Loucy (cell line): ENCODE data around the gene EMC6.

ENCODE experiments used
- H2AFZ ChIP-seq: fragments of 200-600 bp; sonication (generic); 2 replicates; pipeline ENCODE4 v1.6.0; 2016; ENCODE audit warnings: antibody characterized with exemption, mild to moderate bottlenecking, low read length, moderate library complexity
- H3F3A ChIP-seq: fragments of 200-600 bp; 2 replicates; pipeline ENCODE4 v1.6.0; 2016; ENCODE audit warnings: antibody characterized with exemption, low read depth, mild to moderate bottlenecking
- H3K27me3 ChIP-seq: fragments of 200-600 bp; sonication (generic); 2 replicates; pipeline ENCODE4 v1.6.1; 2014; ENCODE audit warnings: low read length, mild to moderate bottlenecking; ENCODE audit not compliant: insufficient read depth, poor library complexity, severe bottlenecking
- H3K36me3 ChIP-seq: fragments of 200-600 bp; sonication (generic); 2 replicates; pipeline ENCODE4 v1.6.1; 2016; ENCODE audit warnings: low read length; ENCODE audit not compliant: insufficient read depth
- H3K4me1 ChIP-seq: fragments of 200-600 bp; sonication (generic); 2 replicates; pipeline ENCODE4 v1.5.1; 2014; ENCODE audit warnings: low read length, mild to moderate bottlenecking; ENCODE audit not compliant: insufficient read depth, poor library complexity, severe bottlenecking
- H3K4me2 ChIP-seq: fragments of 200-600 bp; sonication (generic); 2 replicates; pipeline ENCODE4 v1.6.0; 2014; ENCODE audit warnings: antibody characterized with exemption, low read length, low read depth, mild to moderate bottlenecking; ENCODE audit not compliant: poor library complexity, severe bottlenecking
- H3K4me3 ChIP-seq: fragments of 200-600 bp; sonication (generic); 2 replicates; pipeline ENCODE4 v1.5.1; 2014; ENCODE audit warnings: low read length, mild to moderate bottlenecking, mixed read lengths; ENCODE audit not compliant: poor library complexity, severe bottlenecking
- H3K79me2 ChIP-seq: fragments of 200-600 bp; sonication (generic); 2 replicates; pipeline ENCODE4 v1.6.1; 2014; ENCODE audit warnings: low read length; ENCODE audit not compliant: insufficient read depth
- H3K9ac ChIP-seq: fragments of 200-600 bp; sonication (generic); 2 replicates; pipeline ENCODE4 v1.6.0; 2014; ENCODE audit warnings: mild to moderate bottlenecking, low read depth, low read length, moderate library complexity; ENCODE audit not compliant: poor library complexity, severe bottlenecking
- H3K9me2 ChIP-seq: fragments of 200-600 bp; sonication (generic); replicated peaks from 2 replicates; pipeline ENCODE4 v1.6.1; 2016; ENCODE audit warnings: low read depth, low read length, mixed read lengths
- H3K9me3 ChIP-seq: fragments of 200-600 bp; sonication (generic); 2 replicates; pipeline ENCODE4 v1.6.1; 2014; ENCODE audit warnings: mild to moderate bottlenecking, antibody characterized with exemption, low read length, low read depth; ENCODE audit not compliant: insufficient read depth
- H4K20me1 ChIP-seq: fragments of 200-600 bp; sonication (generic); 2 replicates; pipeline ENCODE4 v1.6.0; 2014; ENCODE audit warnings: antibody characterized with exemption, low read length, mild to moderate bottlenecking; ENCODE audit not compliant: insufficient read depth, poor library complexity, severe bottlenecking
- CTCF ChIP-seq: fragments of 200-600 bp; sonication (generic); conservative IDR thresholded peaks from 2 replicates; pipeline ENCODE4 v1.5.1; 2014; ENCODE audit warnings: mild to moderate bottlenecking, antibody characterized with exemption, low read length
- EZH2phosphoT487 ChIP-seq: fragments of 200-600 bp; IDR thresholded peaks from 2 replicates; pipeline ENCODE4 v1.6.1; 2018; ENCODE audit warnings: antibody characterized with exemption, mild to moderate bottlenecking, moderate library complexity, borderline replicate concordance

The EMC6 gene

DNA sequence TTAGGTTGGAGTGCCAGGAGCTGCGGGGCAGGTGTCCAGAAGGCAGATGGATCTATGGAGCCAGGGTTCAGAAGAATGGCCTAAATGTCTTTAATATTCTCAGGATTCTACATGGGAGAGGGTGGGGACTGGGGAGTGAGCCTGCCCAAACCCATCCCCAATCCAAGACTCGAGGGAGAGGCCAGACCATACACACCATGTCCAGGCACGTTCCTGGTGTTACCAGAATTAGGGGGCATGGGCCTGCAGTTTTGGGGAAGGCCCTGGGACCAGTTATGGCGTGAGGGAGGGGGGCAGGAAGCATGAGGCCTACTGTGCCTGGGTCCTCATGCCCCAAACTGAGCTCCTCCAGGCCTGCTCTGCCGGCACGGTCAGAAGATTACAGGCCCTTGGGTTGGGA lies 2.1 kb upstream of the EMC6 start:
- Histone ChIP-seq H3K79me2 (peaks cover 25% of the 10 kb centered on the region), H3K4me3 (no peak overlapping the region), H3K4me2 (no peak overlapping the region), H3K36me3 (no peaks in the 10 kb centered on the region), H3F3A (no peaks in the 10 kb centered on the region), H3K9ac (no peak overlapping the region), H2AFZ (no peak overlapping the region), H3K9me3 (no peaks in the 10 kb centered on the region), H3K4me1 (peaks cover 13% of the 10 kb centered on the region), H4K20me1 (peaks cover 16% of the 10 kb centered on the region), H3K27me3 (no peaks in the 10 kb centered on the region), H3K9me2 (no peaks in the 10 kb centered on the region)
- TF ChIP-seq EZH2phosphoT487 (no peak), CTCF (no peak)

DNA sequence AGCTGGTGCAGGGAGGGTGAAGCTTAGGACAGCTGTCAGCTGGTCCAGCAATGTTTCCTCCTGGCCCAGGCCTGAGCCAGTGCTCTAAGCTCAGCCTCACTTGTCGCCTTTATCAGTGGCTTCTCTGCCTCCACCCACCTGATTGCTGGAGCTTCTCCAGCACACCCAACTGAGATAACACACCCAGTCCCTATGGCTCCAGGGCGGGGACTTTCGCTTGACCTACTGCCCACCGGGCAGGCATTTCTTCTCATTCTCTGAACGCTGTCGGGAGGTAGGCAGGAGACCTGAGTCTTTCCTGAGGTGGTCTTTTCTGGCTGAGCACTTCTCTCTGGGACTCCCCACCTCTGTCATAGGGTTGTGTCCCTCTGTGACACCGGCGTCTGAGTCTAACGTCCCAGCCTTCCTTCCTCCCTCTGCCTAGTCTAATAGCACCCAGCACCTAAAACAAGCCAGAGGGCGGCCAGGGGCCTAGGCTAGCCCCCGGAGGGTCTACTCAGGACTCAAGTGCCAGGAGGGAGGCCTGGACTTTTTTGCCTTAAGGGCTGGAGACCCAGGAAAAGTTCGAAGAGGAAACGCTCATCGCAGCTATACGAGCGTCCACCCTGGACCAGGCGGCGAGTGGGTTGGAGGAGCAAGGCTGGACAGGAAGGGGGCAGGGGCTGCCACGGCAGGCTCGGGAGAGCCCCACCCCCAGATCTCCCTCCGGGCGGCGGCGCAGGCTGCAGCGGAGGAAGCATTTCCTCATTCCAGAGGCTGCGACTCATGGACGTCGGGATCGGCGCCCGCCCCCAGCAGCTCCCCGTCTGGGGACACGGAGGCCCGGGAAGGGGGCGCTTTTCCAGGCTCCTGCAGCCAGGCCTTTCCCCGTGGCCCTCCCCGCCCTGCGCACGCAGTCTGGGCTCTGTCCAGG lies 990 bp upstream of the EMC6 start:
- Histone ChIP-seq H3K9me2 (no peaks in the 10 kb centered on the region), H2AFZ (peak overlapping the region; percentile 73), H3K79me2 (peaks cover 25% of the 10 kb centered on the region), H4K20me1 (peaks cover 16% of the 10 kb centered on the region), H3K9ac (peak overlapping the region; percentile 83), H3K36me3 (no peaks in the 10 kb centered on the region), H3K27me3 (no peaks in the 10 kb centered on the region), H3K4me2 (peak overlapping the region; percentile 98), H3F3A (no peaks in the 10 kb centered on the region), H3K4me1 (peaks cover 13% of the 10 kb centered on the region), H3K4me3 (peak overlapping the region; percentile 92), H3K9me3 (no peaks in the 10 kb centered on the region)
- TF ChIP-seq EZH2phosphoT487: no peak
- no peak for TF ChIP-seq CTCF

- H3K36me3 ChIP-seq: no peaks in the 10 kb centered on the region
- TF ChIP-seq EZH2phosphoT487 (no peak), CTCF (no peak)
- H3K4me2 ChIP-seq: peak overlapping the region; percentile 89
- H3K9me3 ChIP-seq: no peaks in the 10 kb centered on the region
- H3K9ac ChIP-seq: peak overlapping the region; percentile 92
- H3K27me3 ChIP-seq: no peaks in the 10 kb centered on the region
- peaks cover 13% of the 10 kb centered on the region for H3K4me1 ChIP-seq
- H4K20me1 ChIP-seq: peaks cover 16% of the 10 kb centered on the region
- H2AFZ ChIP-seq: peak overlapping the region; percentile 71
- no peaks in the 10 kb centered on the region for H3F3A ChIP-seq
- H3K9me2 ChIP-seq: no peaks in the 10 kb centered on the region
- peaks cover 25% of the 10 kb centered on the region for H3K79me2 ChIP-seq
- H3K4me3 ChIP-seq: peak overlapping the region; percentile 92
Observed at GRCh38 chr17:3669085-3669347, 404 bp downstream of the EMC6 start.
